Measurements from ENCODE around the gene TRAP1. TPM values are rescaled to one million over a fixed set of nuclear protein-coding genes. Genes with fewer than 3 reads are reported as not detected.

TRAP1 gene
- total RNA-seq, 4 donors from 2014 or later = 75.7 to 147 (median 116) TPM

GRCh38 chr16:3668626-3669025 is 48.7 kb downstream of the TRAP1 start:
- peaks cover 70% of the 10 kb centered on the region for H3K36me3 ChIP-seq
- TF ChIP-seq CTCF (IDR thresholded peaks at IDR 0.05) (no peak), EP300 (IDR thresholded peaks at IDR 0.05) (no peak), POLR2AphosphoS5 (IDR thresholded peaks at IDR 0.05) (no peak), POLR2A (IDR thresholded peaks at IDR 0.05) (no peak)

GRCh38 chr16:3665508-3665907 is 51.8 kb downstream of the TRAP1 start:
- Histone ChIP-seq H3K36me3 (peaks cover 69% of the 10 kb centered on the region), H3K27ac (no peak overlapping the region), H3K4me1 (no peaks in the 10 kb centered on the region), H3K4me3 (no peak overlapping the region), H3K27me3 (no peaks in the 10 kb centered on the region), H3K9me3 (no peaks in the 10 kb centered on the region)
- TF ChIP-seq CTCF (IDR thresholded peaks at IDR 0.05) (no peak), POLR2AphosphoS5 (IDR thresholded peaks at IDR 0.05) (no peak), EP300 (IDR thresholded peaks at IDR 0.05) (no peak), POLR2A (IDR thresholded peaks at IDR 0.05) (no peak)
- no peak for DNase-seq (ENCODE audit: low spot score in 2 of 2)
- WGBS = 76% methylated on average over 5 of the region's 6 CpGs

More at GRCh38 chr16:3668626-3669025, 48.7 kb downstream of the TRAP1 start:
- no peaks in the 10 kb centered on the region for H3K9me3 ChIP-seq
- H3K27me3 ChIP-seq = no peaks in the 10 kb centered on the region
- no peak overlapping the region for H3K27ac ChIP-seq
- H3K4me3 ChIP-seq = no peak overlapping the region
- no peak for DNase-seq (ENCODE audit: low spot score in 2 of 2)
- 93% methylated on average over 10 of the region's 11 CpGs for WGBS
- no peaks in the 10 kb centered on the region for H3K4me1 ChIP-seq

DNA sequence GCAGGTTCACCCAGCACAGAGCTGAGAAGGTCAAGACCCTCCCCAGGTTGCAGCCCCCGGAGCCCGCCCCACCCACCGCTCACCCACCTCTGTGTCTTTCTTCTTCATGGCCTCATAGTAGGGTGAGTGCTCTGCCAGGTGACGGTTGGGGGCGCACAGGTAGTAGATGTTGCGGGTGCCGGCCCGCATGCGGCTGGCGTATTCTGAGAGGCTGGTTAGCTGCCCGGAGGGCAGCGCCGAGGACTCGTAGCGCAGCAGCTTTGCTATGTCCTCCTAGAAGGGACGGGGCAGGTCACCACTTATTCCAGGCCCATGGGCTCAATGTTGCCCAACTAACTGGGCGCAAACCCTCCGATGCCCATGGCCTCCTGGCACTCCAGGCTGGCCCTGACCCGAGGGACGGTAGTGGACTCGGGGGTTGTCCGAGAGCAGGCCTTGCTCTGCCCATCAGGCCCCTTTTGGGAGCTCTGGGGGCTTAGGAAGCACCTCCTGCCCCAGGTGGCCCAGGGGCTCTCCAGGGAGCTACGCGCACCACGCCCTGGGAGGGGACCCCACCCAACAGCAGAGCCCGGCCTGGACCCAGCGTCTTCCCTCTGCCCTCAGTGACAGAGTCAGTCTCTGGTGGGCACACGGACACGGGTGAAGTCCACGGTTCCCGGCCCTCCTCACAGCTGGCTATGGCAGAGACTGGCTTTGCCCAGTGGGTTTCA is 53.0 kb downstream of the TRAP1 start:
- Histone ChIP-seq H3K27ac (no peak overlapping the region), H3K4me3 (no peak overlapping the region), H3K27me3 (no peaks in the 10 kb centered on the region), H3K9me3 (no peaks in the 10 kb centered on the region), H3K4me1 (no peaks in the 10 kb centered on the region), H3K36me3 (peaks cover 80% of the 10 kb centered on the region)
- 99% methylated on average over 10 of the region's 31 CpGs for WGBS
- DNase-seq (ENCODE audit: low spot score in 2 of 2) = no peak
- no peak for TF ChIP-seq POLR2A (IDR thresholded peaks at IDR 0.05)
- no peak for TF ChIP-seq EP300 (IDR thresholded peaks at IDR 0.05)
- no peak for TF ChIP-seq POLR2AphosphoS5 (IDR thresholded peaks at IDR 0.05)
- TF ChIP-seq CTCF (IDR thresholded peaks at IDR 0.05) = no peak

- no peaks in the 10 kb centered on the region for H3K27me3 ChIP-seq
- no peak for TF ChIP-seq POLR2AphosphoS5 (IDR thresholded peaks at IDR 0.05)
- TF ChIP-seq CTCF (IDR thresholded peaks at IDR 0.05) = no peak
- TF ChIP-seq EP300 (IDR thresholded peaks at IDR 0.05) = no peak
- TF ChIP-seq POLR2A (IDR thresholded peaks at IDR 0.05) = no peak
- H3K9me3 ChIP-seq = no peaks in the 10 kb centered on the region
- no peak for DNase-seq (ENCODE audit: low spot score in 2 of 2)
- no peaks in the 10 kb centered on the region for H3K4me1 ChIP-seq
- peaks cover 86% of the 10 kb centered on the region for H3K36me3 ChIP-seq
- H3K27ac ChIP-seq = no peak overlapping the region
- 95% methylated on average over 7 of the region's 17 CpGs for WGBS
- H3K4me3 ChIP-seq = no peak overlapping the region
These were observed 54.7 kb downstream of the TRAP1 start for GRCh38 chr16:3662601-3663000.

DNA sequence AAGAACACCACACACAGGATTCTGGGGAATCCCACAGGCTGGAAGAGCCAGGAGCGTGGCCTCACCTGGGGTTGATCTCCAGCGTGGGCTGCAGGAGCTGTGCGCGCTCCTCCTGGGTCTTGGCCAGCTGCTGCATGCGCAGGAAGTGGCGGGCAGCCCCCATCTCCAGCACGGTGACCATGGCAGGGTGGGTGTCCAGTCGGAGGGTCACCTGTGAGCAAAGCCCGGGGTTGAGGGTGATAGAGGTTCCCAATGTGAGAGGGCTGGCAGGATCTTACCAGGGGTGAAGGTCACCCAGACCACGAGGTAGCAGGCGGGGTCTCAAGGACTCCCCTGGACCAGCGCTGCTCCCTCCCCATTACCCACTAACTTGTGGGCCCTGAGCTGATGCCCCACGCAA is 55.4 kb downstream of the TRAP1 start:
- H3K36me3 ChIP-seq = peaks cover 93% of the 10 kb centered on the region
- H3K4me1 ChIP-seq = no peaks in the 10 kb centered on the region
- no peak overlapping the region for H3K4me3 ChIP-seq
- DNase-seq (ENCODE audit: low spot score in 2 of 2) = no peak
- WGBS = 93% methylated on average over 10 of the region's 13 CpGs
- H3K9me3 ChIP-seq = no peaks in the 10 kb centered on the region
- no peak overlapping the region for H3K27ac ChIP-seq
- TF ChIP-seq CTCF (IDR thresholded peaks at IDR 0.05) = no peak
- H3K27me3 ChIP-seq = no peaks in the 10 kb centered on the region

Measured in suprapubic skin (tissue), 4 donors.